Left lobe of liver (tissue), 2 donors: Measurements from ENCODE around the gene HOGA1. TPM values are rescaled to one million over a fixed set of nuclear protein-coding genes. Genes with fewer than 3 reads are reported as not detected.

Source experiments
- ATAC-seq: fragments of 200-7000 bp; cut with Tn5 transposase; one replicate; pipeline ENCODE4 v1.9.1; 2020; ENCODE audit warnings: mild to moderate bottlenecking, moderate library complexity
- DNase-seq: peaks from one replicate; pipeline ENCODE4 v3.0.0-alpha.2; 2020; ENCODE audit warnings: low spot score
- total RNA-seq: library from RNA; stranded (reverse); gene quantifications from one replicate; pipeline ENCODE4 v1.2.1, GENCODE V29; 2021
- donor health status: DM: no; HTN: no; CAD: no; lungs with moderate emphysema.
- donor health status: DM: no; HTN: yes; CAD: no.

Gene HOGA1
- 66.2 TPM for total RNA-seq

- peak; percentile 81 for ATAC-seq
Observed at GRCh38 chr10:97584060-97584797, at the start of gene HOGA1. Gene HOGA1, plus strand, starts transcription at chr10:97584389. Its CDS starts 315 bp downstream, at chr10:97584704.

GRCh38 chr10:97534746-97535367 is 49.3 kb upstream of the HOGA1 start:
- DNase-seq (no peak), ATAC-seq (peak; percentile 63)

More at GRCh38 chr10:97584060-97584797, at the start of gene HOGA1:
- peak; percentile 98 for DNase-seq

GRCh38 chr10:97537186-97537869 is 46.9 kb upstream of the HOGA1 start:
- DNase-seq (no peak), ATAC-seq (no peak)

GRCh38 chr10:97538411-97538810 is 45.8 kb upstream of the HOGA1 start:
- ATAC-seq (no peak), DNase-seq (no peak)

- ATAC-seq (no peak), DNase-seq (no peak)
Observed at GRCh38 chr10:97538839-97539238, 45.4 kb upstream of the HOGA1 start.

- DNase-seq, result no peak
- peak; percentile 18 for ATAC-seq
Observed at GRCh38 chr10:97539523-97540200, 44.5 kb upstream of the HOGA1 start.

- no peak for ATAC-seq
- no peak for DNase-seq
Observed at GRCh38 chr10:97540669-97541500, 43.3 kb upstream of the HOGA1 start.

GRCh38 chr10:97542169-97543024 is 41.8 kb upstream of the HOGA1 start:
- no peak for ATAC-seq
- DNase-seq, result no peak

GRCh38 chr10:97543025-97543546 is 41.1 kb upstream of the HOGA1 start:
- DNase-seq (no peak), ATAC-seq (peak; percentile 73)

- DNase-seq (no peak), ATAC-seq (no peak)
Observed at GRCh38 chr10:97546456-97547270, 37.5 kb upstream of the HOGA1 start.

GRCh38 chr10:97547271-97547600 is 37.0 kb upstream of the HOGA1 start:
- DNase-seq, result no peak
- no peak for ATAC-seq

GRCh38 chr10:97547962-97548361 is 36.2 kb upstream of the HOGA1 start:
- DNase-seq (no peak), ATAC-seq (no peak)

- ATAC-seq (no peak), DNase-seq (no peak)
Observed at GRCh38 chr10:97548828-97549455, 35.2 kb upstream of the HOGA1 start.

- ATAC-seq (no peak), DNase-seq (no peak)
Observed at GRCh38 chr10:97549587-97550322, 34.4 kb upstream of the HOGA1 start.

GRCh38 chr10:97550336-97551149 is 33.6 kb upstream of the HOGA1 start:
- ATAC-seq (no peak), DNase-seq (no peak)

- DNase-seq, result no peak
- no peak for ATAC-seq
Observed at GRCh38 chr10:97551271-97551670, 32.9 kb upstream of the HOGA1 start.
